Gastroesophageal sphincter (tissue), 3 donors: ENCODE measurements around the gene INO80.

ENCODE experiments used
- EP300 ChIP-seq: sonication (generic); formaldehyde crosslinking; IDR thresholded peaks from one replicate; pipeline ENCODE4 v1.6.1; 2017; ENCODE audit warnings: antibody characterized with exemption, mild to moderate bottlenecking
- POLR2A ChIP-seq, 2 donors: fragments of 450-650 bp; IDR thresholded peaks; one replicate each; pipeline ENCODE4 v1.6.1; 2017; ENCODE audit warnings: antibody characterized with exemption in 2 of 2, mild to moderate bottlenecking in 2 of 2, moderate library complexity in 1 of 2
- POLR2AphosphoS5 ChIP-seq: sonication (generic); formaldehyde crosslinking; IDR thresholded peaks from one replicate; pipeline ENCODE4 v1.6.1; 2017; ENCODE audit warnings: antibody characterized with exemption
- TF ChIP-seq, protein P1 (sequence below), 4 experiments: fragments of 200-600 bp in 2 of 4; fragments of 450-650 bp in 2 of 4; sonication (generic) in 1 of 4; IDR thresholded peaks; one replicate each; pipeline ENCODE4 v1.5.1; 2017 to 2019; ENCODE audit warnings: antibody characterized with exemption in 4 of 4, mild to moderate bottlenecking in 2 of 4, moderate library complexity in 2 of 4

DNA sequence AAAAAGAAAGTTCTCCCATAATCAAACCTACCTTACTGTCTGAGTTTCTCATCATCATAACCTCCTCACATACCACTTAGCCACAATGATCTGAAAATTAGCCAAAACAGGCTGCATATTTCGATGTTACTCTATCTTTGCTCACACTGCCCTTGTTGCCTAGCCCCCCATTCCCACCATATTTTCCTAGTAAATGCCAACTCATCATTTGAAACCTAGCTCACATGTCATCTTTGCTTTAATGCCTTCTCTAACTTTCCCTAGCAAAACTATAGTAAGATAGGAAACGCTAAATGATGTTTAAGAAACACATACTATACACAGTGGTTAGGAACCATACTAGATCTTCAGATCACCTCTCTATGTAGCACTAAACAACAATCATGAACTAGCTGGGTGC lies 64.9 kb downstream of the INO80 start:
- TF ChIP-seq, protein P1, sequence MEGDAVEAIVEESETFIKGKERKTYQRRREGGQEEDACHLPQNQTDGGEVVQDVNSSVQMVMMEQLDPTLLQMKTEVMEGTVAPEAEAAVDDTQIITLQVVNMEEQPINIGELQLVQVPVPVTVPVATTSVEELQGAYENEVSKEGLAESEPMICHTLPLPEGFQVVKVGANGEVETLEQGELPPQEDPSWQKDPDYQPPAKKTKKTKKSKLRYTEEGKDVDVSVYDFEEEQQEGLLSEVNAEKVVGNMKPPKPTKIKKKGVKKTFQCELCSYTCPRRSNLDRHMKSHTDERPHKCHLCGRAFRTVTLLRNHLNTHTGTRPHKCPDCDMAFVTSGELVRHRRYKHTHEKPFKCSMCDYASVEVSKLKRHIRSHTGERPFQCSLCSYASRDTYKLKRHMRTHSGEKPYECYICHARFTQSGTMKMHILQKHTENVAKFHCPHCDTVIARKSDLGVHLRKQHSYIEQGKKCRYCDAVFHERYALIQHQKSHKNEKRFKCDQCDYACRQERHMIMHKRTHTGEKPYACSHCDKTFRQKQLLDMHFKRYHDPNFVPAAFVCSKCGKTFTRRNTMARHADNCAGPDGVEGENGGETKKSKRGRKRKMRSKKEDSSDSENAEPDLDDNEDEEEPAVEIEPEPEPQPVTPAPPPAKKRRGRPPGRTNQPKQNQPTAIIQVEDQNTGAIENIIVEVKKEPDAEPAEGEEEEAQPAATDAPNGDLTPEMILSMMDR (IDR thresholded peaks at IDR 0.05): no peak
- TF ChIP-seq POLR2A (IDR thresholded peaks at IDR 0.05): no peak
- TF ChIP-seq POLR2AphosphoS5: no peak
- no peak for TF ChIP-seq EP300
